VCaP (cell line): Measurements from ENCODE around the gene MMP15.
"Not testable (repeated sequence)": the region's sequence is repeated elsewhere in the genome, so short reads cannot be mapped to it uniquely, and the experiment has no call there.

Experiments used
- H3K27ac ChIP-seq: fragments of 450-650 bp; 2 replicates; pipeline ENCODE4 v1.5.1; 2017
- CTCF ChIP-seq: fragments of 450-650 bp; conservative IDR thresholded peaks from 2 replicates; pipeline ENCODE4 v1.5.1; 2017; ENCODE audit warnings: mild to moderate bottlenecking, moderate library complexity

Gene MMP15

GRCh38 chr16:58025351-58026138 is at the start of gene MMP15:
MMP15 (plus strand) TSS chr16:58025754; CDS start chr16:58026351, 597 bp downstream.
- H3K27ac ChIP-seq, result peak within 1 kb of the TSS; percentile 84
- TF ChIP-seq CTCF, result no peak

GRCh38 chr16:57976331-57976796 is 49.2 kb upstream of the MMP15 start:
- TF ChIP-seq CTCF, result no peak

GRCh38 chr16:57977418-57978069 is 48.0 kb upstream of the MMP15 start:
- H3K27ac ChIP-seq, result no peak overlapping the region
- TF ChIP-seq CTCF, result no peak

More at GRCh38 chr16:57976331-57976796, 49.2 kb upstream of the MMP15 start:
- H3K27ac ChIP-seq, result no peak overlapping the region

- H3K27ac ChIP-seq, result not testable (repeated sequence)
These were observed 47.5 kb upstream of the MMP15 start for GRCh38 chr16:57978070-57978465.

GRCh38 chr16:57979006-57979585 is 46.5 kb upstream of the MMP15 start:
- no peak overlapping the region for H3K27ac ChIP-seq
- TF ChIP-seq CTCF, result no peak

GRCh38 chr16:57981636-57982035 is 43.9 kb upstream of the MMP15 start:
- TF ChIP-seq CTCF, result no peak
- H3K27ac ChIP-seq, result no peak overlapping the region

GRCh38 chr16:57982385-57982784 is 43.2 kb upstream of the MMP15 start:
- no peak overlapping the region for H3K27ac ChIP-seq
- TF ChIP-seq CTCF, result no peak
